IPS DF 6.9 (cell line): ENCODE data around the gene ASIC4.

Experiments used
- DNase-seq: peaks from one replicate; pipeline ENCODE4 v3.0.0-alpha.2; 2013; ENCODE audit warnings: low read depth, low spot score
- H3K27ac ChIP-seq: one replicate; pipeline ENCODE4 v1.5.1; 2013; ENCODE audit warnings: low read length, control low read depth
- H3K27me3 ChIP-seq: 2 replicates; pipeline ENCODE4 v1.6.1; 2013; ENCODE audit warnings: mild to moderate bottlenecking, low read length; ENCODE audit not compliant: control insufficient read depth, insufficient read depth
- H3K36me3 ChIP-seq: 2 replicates; pipeline ENCODE4 v1.6.1; 2013; ENCODE audit warnings: low read length; ENCODE audit not compliant: control insufficient read depth, insufficient read depth
- H3K4me1 ChIP-seq: 2 replicates; pipeline ENCODE4 v1.6.1; 2013; ENCODE audit warnings: low read length; ENCODE audit not compliant: control insufficient read depth, insufficient read depth
- H3K4me3 ChIP-seq: 2 replicates; pipeline ENCODE4 v1.5.1; 2013; ENCODE audit warnings: mild to moderate bottlenecking, low read length
- H3K9me3 ChIP-seq: 2 replicates; pipeline ENCODE4 v1.6.1; 2013; ENCODE audit warnings: low read length, inconsistent platforms; ENCODE audit not compliant: control insufficient read depth, insufficient read depth
- WGBS: extraction: QIAGEN DNeasy Blood & Tissue Kit; methylation state at CpG from one replicate; pipeline ENCODE4 v1.1.7; 2013; ENCODE audit warnings: mixed read lengths, missing lambda C conversion rate; ENCODE audit not compliant: insufficient read length, insufficient coverage; 5-methylcytosine and 5-hydroxymethylcytosine counted together

Gene ASIC4

GRCh38 chr2:219515874-219516629 lies 1.8 kb downstream of the ASIC4 start:
- peaks cover 13% of the 10 kb centered on the region for H3K4me1 ChIP-seq

GRCh38 chr2:219516888-219517287 lies 2.6 kb downstream of the ASIC4 start:
- H3K27me3 ChIP-seq = peaks cover 12% of the 10 kb centered on the region

More at GRCh38 chr2:219515874-219516629, 1.8 kb downstream of the ASIC4 start:
- Histone ChIP-seq H3K36me3 (no peaks in the 10 kb centered on the region; the same call in 1 of the 2 replicates), H3K9me3 (no peaks in the 10 kb centered on the region), H3K4me3 (no peak overlapping the region), H3K27ac (no peak overlapping the region), H3K27me3 (peaks cover 12% of the 10 kb centered on the region)
- no peak for DNase-seq
- whole genome bisulfite sequencing = no CpG with 5 or more reads among the region's 17 CpGs

GRCh38 chr2:219517954-219518778 lies 3.9 kb downstream of the ASIC4 start:
- WGBS = no CpG with 5 or more reads among the region's 10 CpGs
- no peak overlapping the region for H3K4me3 ChIP-seq

More at GRCh38 chr2:219516888-219517287, 2.6 kb downstream of the ASIC4 start:
- no peak for DNase-seq
- Histone ChIP-seq H3K36me3 (no peaks in the 10 kb centered on the region; the same call in 1 of the 2 replicates), H3K4me3 (no peak overlapping the region), H3K9me3 (no peaks in the 10 kb centered on the region), H3K4me1 (peaks cover 18% of the 10 kb centered on the region), H3K27ac (no peak overlapping the region)
- WGBS = no CpG with 5 or more reads among the region's 7 CpGs

GRCh38 chr2:219519526-219519916 lies 5.2 kb downstream of the ASIC4 start:
- Histone ChIP-seq H3K36me3 (no peaks in the 10 kb centered on the region; the same call in 1 of the 2 replicates), H3K27me3 (peaks cover 2% of the 10 kb centered on the region), H3K4me1 (peaks cover 9% of the 10 kb centered on the region), H3K27ac (no peak overlapping the region), H3K4me3 (no peak overlapping the region), H3K9me3 (no peaks in the 10 kb centered on the region)
- WGBS = no CpG with 5 or more reads among the region's 9 CpGs
- DNase-seq = no peak

More at GRCh38 chr2:219517954-219518778, 3.9 kb downstream of the ASIC4 start:
- H3K4me1 ChIP-seq = peaks cover 12% of the 10 kb centered on the region
- H3K27me3 ChIP-seq = peaks cover 10% of the 10 kb centered on the region
- no peaks in the 10 kb centered on the region; the same call in 1 of the 2 replicates for H3K36me3 ChIP-seq
- H3K27ac ChIP-seq = no peak overlapping the region
- no peak for DNase-seq
- H3K9me3 ChIP-seq = no peaks in the 10 kb centered on the region

GRCh38 chr2:219520079-219520478 lies 5.8 kb downstream of the ASIC4 start:
- Histone ChIP-seq H3K9me3 (no peaks in the 10 kb centered on the region), H3K4me1 (peaks cover 9% of the 10 kb centered on the region), H3K4me3 (no peak overlapping the region), H3K27ac (no peak overlapping the region), H3K27me3 (peaks cover 2% of the 10 kb centered on the region), H3K36me3 (no peaks in the 10 kb centered on the region; the same call in 1 of the 2 replicates)
- no peak for DNase-seq
- WGBS = no CpG with 5 or more reads among the region's 8 CpGs

- peaks cover 8% of the 10 kb centered on the region for H3K4me1 ChIP-seq
- H3K27ac ChIP-seq = no peak overlapping the region
- no CpG with 5 or more reads among the region's 14 CpGs for WGBS
These were observed 7.0 kb downstream of the ASIC4 start for GRCh38 chr2:219521066-219521880.

GRCh38 chr2:219522111-219523030 lies 8.1 kb downstream of the ASIC4 start:
- peaks cover 8% of the 10 kb centered on the region for H3K4me1 ChIP-seq
- no CpG with 5 or more reads among the region's 70 CpGs for WGBS

More at GRCh38 chr2:219521066-219521880, 7.0 kb downstream of the ASIC4 start:
- no peaks in the 10 kb centered on the region; the same call in 1 of the 2 replicates for H3K27me3 ChIP-seq
- H3K36me3 ChIP-seq = no peaks in the 10 kb centered on the region
- no peak for DNase-seq
- no peak overlapping the region for H3K4me3 ChIP-seq
- no peaks in the 10 kb centered on the region for H3K9me3 ChIP-seq

GRCh38 chr2:219523031-219523671 lies 8.9 kb downstream of the ASIC4 start:
- Histone ChIP-seq H3K27me3 (no peaks in the 10 kb centered on the region), H3K4me1 (peaks cover 8% of the 10 kb centered on the region), H3K27ac (no peak overlapping the region), H3K36me3 (no peaks in the 10 kb centered on the region), H3K4me3 (peak overlapping the region; percentile 55; the same call in 1 of the 2 replicates), H3K9me3 (no peaks in the 10 kb centered on the region)
- no peak for DNase-seq
- WGBS = no CpG with 5 or more reads among the region's 24 CpGs

More at GRCh38 chr2:219522111-219523030, 8.1 kb downstream of the ASIC4 start:
- no peak for DNase-seq
- Histone ChIP-seq H3K9me3 (no peaks in the 10 kb centered on the region), H3K36me3 (no peaks in the 10 kb centered on the region), H3K4me3 (peak overlapping the region; percentile 55; the same call in 1 of the 2 replicates), H3K27me3 (no peaks in the 10 kb centered on the region; the same call in 1 of the 2 replicates), H3K27ac (no peak overlapping the region)

GRCh38 chr2:219524817-219525216 lies 10.5 kb downstream of the ASIC4 start:
- no CpG with 5 or more reads among the region's 2 CpGs for WGBS
- Histone ChIP-seq H3K4me3 (no peak overlapping the region), H3K36me3 (no peaks in the 10 kb centered on the region), H3K27ac (no peak overlapping the region), H3K27me3 (peaks cover 3% of the 10 kb centered on the region; the same call in 1 of the 2 replicates), H3K9me3 (no peaks in the 10 kb centered on the region), H3K4me1 (peaks cover 11% of the 10 kb centered on the region)
- DNase-seq = no peak
